GM12874 (cell line): Measurements from ENCODE around the gene MLC1.

Source experiments
- CTCF ChIP-seq: IDR thresholded peaks from 2 replicates; pipeline ENCODE4 v1.5.1; 2011; ENCODE audit warnings: low read depth, mild to moderate bottlenecking, control low read depth, low read length, moderate library complexity; ENCODE audit not compliant: insufficient read depth

Gene MLC1

GRCh38 chr22:50027639-50028537 lies 57.3 kb downstream of the MLC1 start:
- no peak for TF ChIP-seq CTCF

- no peak for TF ChIP-seq CTCF
These were observed 59.2 kb downstream of the MLC1 start for GRCh38 chr22:50025993-50026392.

- TF ChIP-seq CTCF: no peak
These were observed 62.9 kb downstream of the MLC1 start for GRCh38 chr22:50022171-50022819.

GRCh38 chr22:50020606-50021005 lies 64.6 kb downstream of the MLC1 start:
- TF ChIP-seq CTCF: no peak

GRCh38 chr22:50019316-50019715 lies 65.9 kb downstream of the MLC1 start:
- TF ChIP-seq CTCF: no peak

GRCh38 chr22:50018608-50019285 lies 66.5 kb downstream of the MLC1 start:
- TF ChIP-seq CTCF: no peak

GRCh38 chr22:50017701-50018224 lies 67.5 kb downstream of the MLC1 start:
- TF ChIP-seq CTCF: no peak
